HepG2 (cell line): Measurements from ENCODE around the gene UCKL1. TPM values are rescaled to one million over a fixed set of nuclear protein-coding genes. Genes with fewer than 3 reads are reported as not detected.

ENCODE experiments used
- AGO2 ChIP-seq: fragments of 200-400 bp; formaldehyde crosslinking; optimal IDR thresholded peaks from 2 replicates; pipeline ENCODE3; 2017; ENCODE audit warnings: mild to moderate bottlenecking, low read depth, low read length, moderate library complexity
- ARHGAP35 ChIP-seq: sonication (generic); formaldehyde crosslinking; IDR thresholded peaks from 2 replicates; pipeline ENCODE4 v1.9.0; 2022; ENCODE audit warnings: mild to moderate bottlenecking, inconsistent platforms, moderate library complexity, missing genetic modification reagents, borderline replicate concordance
- ARID4A ChIP-seq: sonication (generic); formaldehyde crosslinking; IDR thresholded peaks from 2 replicates; pipeline ENCODE4 v1.5.0; 2020; ENCODE audit warnings: mild to moderate bottlenecking, missing genetic modification reagents, borderline replicate concordance
- DMAP1 ChIP-seq: IDR thresholded peaks from 2 replicates; pipeline ENCODE4 v1.6.1; 2016
- HIC2 ChIP-seq: sonication (generic); formaldehyde crosslinking; IDR thresholded peaks from 2 replicates; pipeline ENCODE4 v1.9.0; 2022; ENCODE audit warnings: low read depth, missing genetic modification reagents
- HMGXB4 ChIP-seq, 2 experiments: sonication (generic) in 1 of 2; formaldehyde crosslinking in 1 of 2; IDR thresholded peaks; 2 replicates each; pipeline versions ENCODE4 v1.4.0 to v1.6.1; 2018 to 2020; ENCODE audit warnings: missing genetic modification reagents in 2 of 2, borderline replicate concordance in 1 of 2, low read depth in 1 of 2, mild to moderate bottlenecking in 1 of 2, missing biosample characterization in 1 of 2
- HNRNPUL1 ChIP-seq: fragments of 200-400 bp; formaldehyde crosslinking; IDR thresholded peaks from 2 replicates; pipeline ENCODE4 v1.6.1; 2017; ENCODE audit warnings: low read depth, mild to moderate bottlenecking, low read length, moderate library complexity
- MNT ChIP-seq: fragments of 450-650 bp; IDR thresholded peaks from 2 replicates; pipeline ENCODE4 v1.6.1; 2016
- NCOA5 ChIP-seq: sonication (generic); formaldehyde crosslinking; IDR thresholded peaks from 2 replicates; pipeline ENCODE4 v1.4.0; 2020; ENCODE audit warnings: missing genetic modification reagents
- PRMT3 ChIP-seq: sonication (generic); formaldehyde crosslinking; IDR thresholded peaks from 2 replicates; pipeline ENCODE4 v1.8.1; 2022; ENCODE audit warnings: low read depth, mild to moderate bottlenecking, moderate library complexity, missing genetic modification reagents, borderline replicate concordance
- RAD21 ChIP-seq: fragments of 450-650 bp; formaldehyde crosslinking; IDR thresholded peaks from 2 replicates; pipeline ENCODE4 v1.5.0; 2020; ENCODE audit warnings: mild to moderate bottlenecking
- SIN3B ChIP-seq: fragments of 150-350 bp; IDR thresholded peaks from 2 replicates; pipeline ENCODE4 v1.6.1; 2014; ENCODE audit warnings: low read length
- SYNCRIP ChIP-seq: fragments of 200-400 bp; formaldehyde crosslinking; IDR thresholded peaks from 2 replicates; pipeline ENCODE4 v1.6.1; 2018; ENCODE audit warnings: mild to moderate bottlenecking, low read depth, low read length; ENCODE audit not compliant: insufficient read depth
- TCF7 ChIP-seq: sonication (generic); IDR thresholded peaks from 2 replicates; pipeline ENCODE4 v1.6.1; 2016; ENCODE audit warnings: antibody characterized with exemption, low read depth
- TCF7L2 ChIP-seq: IDR thresholded peaks from 2 replicates; pipeline ENCODE4 v1.6.1; 2011; ENCODE audit warnings: mild to moderate bottlenecking, low read depth, low read length, moderate library complexity
- ZFP37 ChIP-seq: sonication (generic); formaldehyde crosslinking; IDR thresholded peaks from 2 replicates; pipeline ENCODE4 v1.4.0; 2020; ENCODE audit warnings: missing genetic modification reagents, borderline replicate concordance
- ZNF549 ChIP-seq: sonication (generic); formaldehyde crosslinking; IDR thresholded peaks from 2 replicates; pipeline ENCODE4 v1.5.0; 2020; ENCODE audit warnings: missing genetic modification reagents
- ZNF552 ChIP-seq: sonication (generic); formaldehyde crosslinking; IDR thresholded peaks from 2 replicates; pipeline ENCODE4 v1.9.0; 2022; ENCODE audit warnings: missing genetic modification reagents, mild to moderate bottlenecking, borderline replicate concordance
- ZNF770 ChIP-seq: sonication (generic); formaldehyde crosslinking; IDR thresholded peaks from 2 replicates; pipeline ENCODE4 v1.5.0; 2020; ENCODE audit warnings: mild to moderate bottlenecking, missing genetic modification reagents
- ZSCAN31 ChIP-seq: sonication (generic); formaldehyde crosslinking; IDR thresholded peaks from 2 replicates; pipeline ENCODE4 v1.5.0; 2020; ENCODE audit warnings: low read depth, mild to moderate bottlenecking, missing genetic modification reagents
- polyA plus RNA-seq, 8 experiments: library from polyadenylated mRNA; depleted of rRNA in 3 of 8; stranded (reverse) in 7 of 8; unstranded in 1 of 8; fragments of >200 nt; fragmentation: Illumina TruSeq in 4 of 8; extraction: Trizol in 4 of 8; gene quantifications; 2 replicates each; pipeline versions ENCODE4 v1.2.1 to v1.2.3, GENCODE V29; 2011 to 2016; ENCODE audit warnings: low read depth in 4 of 8, missing spikeins in 1 of 8, mixed read lengths in 1 of 8; ENCODE audit not compliant: insufficient read depth in 1 of 8
- total RNA-seq, 5 experiments: library from RNA; depleted of rRNA; stranded (reverse); fragments of >200 nt; fragmentation: Illumina TruSeq; extraction: Trizol; gene quantifications; 2 replicates each; pipeline ENCODE4 v1.2.3, GENCODE V29; 2016; ENCODE audit warnings: low read depth in 1 of 5

Gene UCKL1
- total and polyA plus RNA-seq, 2 of the 13 experiments (the other 11 are each of a cell fraction or from before 2014, with no cell fraction given): 50.2 to 126 TPM

GRCh38 chr20:63952210-63952535 lies 4.0 kb downstream of the UCKL1 start (continued):
- TF ChIP-seq ARID4A (CRISPR knock-in tag) (no peak; the same call in 1 of the 2 replicates), ZFP37 (CRISPR knock-in tag) (no peak), SIN3B (no peak), ZNF549 (CRISPR knock-in tag) (no peak), HNRNPUL1 (no peak), ZSCAN31 (CRISPR knock-in tag) (no peak), ARHGAP35 (CRISPR knock-in tag) (no peak), RAD21 (CRISPR knock-in tag) (no peak), HMGXB4 (CRISPR knock-in tag; IDR thresholded peaks at IDR 0.05; ENCODE audit: borderline replicate concordance in 1 of 2, low read depth in 1 of 2) (no peak), PRMT3 (no peak), HIC2 (CRISPR knock-in tag) (no peak), TCF7L2 (no peak), NCOA5 (CRISPR knock-in tag) (no peak), SYNCRIP (no peak), ZNF770 (CRISPR knock-in tag) (no peak), TCF7 (no peak), MNT (no peak), AGO2 (peak; percentile 55), DMAP1 (CRISPR knock-in tag) (no peak), ZNF552 (CRISPR knock-in tag) (no peak)
